Measurements from ENCODE around the gene LNP1. TPM values are rescaled to one million over a fixed set of nuclear protein-coding genes. Genes with fewer than 3 reads are reported as not detected.

Gene LNP1
- total and polyA plus RNA-seq, 2 donors from 2014 or later = 1.7 to 4.4 TPM

- peaks cover 0 to 4% (median 0%) of the 10 kb centered on the region in 3 donors for H3K4me1 ChIP-seq (ENCODE audit: control insufficient read depth in 2 of 3, insufficient read depth in 2 of 3, low read depth in 1 of 3, low read length in 3 of 3)
- no peak overlapping the region for H3K4me3 ChIP-seq (ENCODE audit: low read length in 3 of 3)
- no peaks in the 10 kb centered on the region for H3K36me3 ChIP-seq (ENCODE audit: control insufficient read depth in 2 of 3, insufficient read depth in 3 of 3, low read length in 3 of 3)
- FAIRE-seq = no peak
- no peaks in the 10 kb centered on the region for H3K27me3 ChIP-seq (ENCODE audit: control insufficient read depth, insufficient read depth, low read length)
- no peaks in the 10 kb centered on the region for H3K9me3 ChIP-seq (ENCODE audit: control insufficient read depth in 2 of 3, insufficient read depth in 1 of 3, low read length in 3 of 3)
- peak in 1 of 5 donors; percentile 6 for DNase-seq
- TF ChIP-seq CTCF (IDR thresholded peaks at IDR 0.05; ENCODE audit: borderline replicate concordance, extremely low read depth, insufficient read depth) = no peak
- intact Hi-C loops (cut with DNase I) = no loop called here
- H3K9ac ChIP-seq (ENCODE audit: low read length in 3 of 3) = no peak overlapping the region
- H3K27ac ChIP-seq (ENCODE audit: low read depth in 2 of 2, low read length in 2 of 2) = no peak overlapping the region
These were observed 36.6 kb downstream of the LNP1 start for GRCh38 chr3:100437721-100438622.

- H3K4me3 ChIP-seq (ENCODE audit: low read length in 3 of 3) = no peak overlapping the region
- no peak for DNase-seq
- no peaks in the 10 kb centered on the region for H3K27me3 ChIP-seq (ENCODE audit: control insufficient read depth, insufficient read depth, low read length)
- H3K9ac ChIP-seq (ENCODE audit: low read length in 3 of 3) = no peak overlapping the region
- H3K36me3 ChIP-seq (ENCODE audit: control insufficient read depth in 2 of 3, insufficient read depth in 3 of 3, low read length in 3 of 3) = no peaks in the 10 kb centered on the region
- no peaks in the 10 kb centered on the region for H3K9me3 ChIP-seq (ENCODE audit: control insufficient read depth in 2 of 3, insufficient read depth in 1 of 3, low read length in 3 of 3)
- intact Hi-C loops (cut with DNase I) = no loop called here
- no peak for TF ChIP-seq CTCF (IDR thresholded peaks at IDR 0.05; ENCODE audit: borderline replicate concordance, extremely low read depth, insufficient read depth)
- FAIRE-seq = no peak
- H3K4me1 ChIP-seq (ENCODE audit: control insufficient read depth in 2 of 3, insufficient read depth in 2 of 3, low read depth in 1 of 3, low read length in 3 of 3) = peaks cover 0 to 4% (median 0%) of the 10 kb centered on the region in 3 donors
- no peak overlapping the region for H3K27ac ChIP-seq (ENCODE audit: low read depth in 2 of 2, low read length in 2 of 2)
These were observed 37.3 kb downstream of the LNP1 start for GRCh38 chr3:100438623-100438974.

GRCh38 chr3:100440895-100441294 is 39.6 kb downstream of the LNP1 start:
- Histone ChIP-seq H3K36me3 (ENCODE audit: control insufficient read depth in 2 of 3, insufficient read depth in 3 of 3, low read length in 3 of 3) (no peaks in the 10 kb centered on the region), H3K27me3 (ENCODE audit: control insufficient read depth, insufficient read depth, low read length) (no peaks in the 10 kb centered on the region), H3K27ac (ENCODE audit: low read depth in 2 of 2, low read length in 2 of 2) (no peak overlapping the region), H3K4me3 (ENCODE audit: low read length in 3 of 3) (no peak overlapping the region), H3K9me3 (ENCODE audit: control insufficient read depth in 2 of 3, insufficient read depth in 1 of 3, low read length in 3 of 3) (no peaks in the 10 kb centered on the region), H3K9ac (ENCODE audit: low read length in 3 of 3) (no peak overlapping the region), H3K4me1 (ENCODE audit: control insufficient read depth in 2 of 3, insufficient read depth in 2 of 3, low read depth in 1 of 3, low read length in 3 of 3) (peaks cover 0 to 4% (median 0%) of the 10 kb centered on the region in 3 donors)
- TF ChIP-seq CTCF (IDR thresholded peaks at IDR 0.05; ENCODE audit: borderline replicate concordance, extremely low read depth, insufficient read depth) = no peak
- FAIRE-seq (no peak), DNase-seq (no peak)
- intact Hi-C loops (cut with DNase I) = no loop called here

All from kidney (tissue), 14 donors.